NCI-H2196 (cell line): ENCODE measurements around the gene RABEP1.

Experiments
- DNase-seq: peaks from one replicate; lab custom pipeline; 2025; ENCODE audit not compliant: unreplicated experiment; lab: John Stamatoyannopoulos, UW

The RABEP1 gene

GRCh38 chr17:5355421-5356129, 73.5 kb downstream of the RABEP1 start:
- DNase-seq: no peak

GRCh38 chr17:5361426-5361825, 79.3 kb downstream of the RABEP1 start:
- no peak for DNase-seq

- no peak for DNase-seq
These were observed 80.2 kb downstream of the RABEP1 start for GRCh38 chr17:5362162-5362811.

DNA sequence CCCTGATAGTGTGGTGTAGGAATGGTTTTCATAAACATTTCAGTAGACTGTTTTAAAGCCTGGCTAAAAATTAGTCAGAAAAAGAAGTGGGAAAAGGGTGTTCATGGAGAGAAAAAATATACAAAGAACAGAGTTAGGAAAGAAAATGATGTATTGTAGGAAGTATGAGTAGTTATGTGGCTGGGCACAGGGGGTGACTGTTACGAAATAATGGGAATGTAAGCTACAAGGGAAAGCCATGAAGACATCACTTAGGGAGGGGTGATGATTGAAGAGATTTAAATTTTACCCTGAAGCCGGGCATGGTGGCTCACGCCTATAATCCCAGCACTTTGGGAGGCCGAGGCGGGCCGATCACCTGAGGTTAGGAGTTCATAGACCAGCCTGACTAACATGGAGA, 82.1 kb downstream of the RABEP1 start:
- no peak for DNase-seq

DNA sequence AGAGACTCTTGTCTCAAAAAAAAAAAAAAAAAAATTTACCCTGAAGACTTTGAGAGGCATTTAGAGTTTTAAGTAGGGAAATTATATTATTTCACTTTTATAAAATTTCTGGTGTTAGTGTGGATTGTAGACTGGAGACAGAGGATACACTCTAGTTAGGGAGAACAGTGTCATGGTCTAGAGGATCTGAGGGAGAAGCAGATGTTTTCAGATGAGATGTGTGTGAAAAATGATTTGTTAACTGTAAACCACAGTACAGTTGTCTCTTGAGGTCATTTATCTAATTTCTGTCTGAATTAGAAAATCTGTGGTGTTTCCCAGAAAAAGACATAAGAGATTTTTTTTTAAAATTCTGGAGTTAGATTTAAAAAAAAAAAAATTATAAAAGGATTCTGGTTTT, 82.6 kb downstream of the RABEP1 start:
- DNase-seq: no peak

- no peak for DNase-seq
These were observed 83.7 kb downstream of the RABEP1 start for GRCh38 chr17:5365831-5366230.

GRCh38 chr17:5370411-5370810, 88.3 kb downstream of the RABEP1 start:
- DNase-seq: no peak

- no peak for DNase-seq
These were observed 91.0 kb downstream of the RABEP1 start for GRCh38 chr17:5373112-5373511.

- DNase-seq: no peak
These were observed 96.6 kb downstream of the RABEP1 start for GRCh38 chr17:5378566-5379207.

GRCh38 chr17:5379351-5380107, 97.4 kb downstream of the RABEP1 start:
- DNase-seq: no peak

GRCh38 chr17:5380491-5381135, 98.5 kb downstream of the RABEP1 start:
- DNase-seq: no peak

DNA sequence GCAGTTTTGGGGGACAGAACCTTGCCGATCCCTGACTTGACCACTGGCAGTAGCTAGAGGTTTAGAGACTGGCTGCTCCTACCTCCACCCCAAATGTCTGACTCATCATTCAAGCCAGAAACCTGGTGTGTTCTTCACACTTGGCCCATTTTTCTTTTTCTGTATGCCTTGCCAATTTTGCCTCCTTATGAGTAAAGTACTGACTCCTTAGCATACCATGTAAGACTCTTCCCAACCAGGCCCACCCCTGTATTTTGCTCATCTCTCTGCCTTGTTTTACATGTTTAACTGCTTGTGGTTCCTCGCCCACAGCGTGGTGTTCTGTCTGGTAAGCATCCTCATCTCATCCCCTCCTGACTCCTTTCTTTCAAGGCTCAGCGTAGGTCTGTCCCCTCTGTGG, 99.5 kb downstream of the RABEP1 start:
- no peak for DNase-seq

DNA sequence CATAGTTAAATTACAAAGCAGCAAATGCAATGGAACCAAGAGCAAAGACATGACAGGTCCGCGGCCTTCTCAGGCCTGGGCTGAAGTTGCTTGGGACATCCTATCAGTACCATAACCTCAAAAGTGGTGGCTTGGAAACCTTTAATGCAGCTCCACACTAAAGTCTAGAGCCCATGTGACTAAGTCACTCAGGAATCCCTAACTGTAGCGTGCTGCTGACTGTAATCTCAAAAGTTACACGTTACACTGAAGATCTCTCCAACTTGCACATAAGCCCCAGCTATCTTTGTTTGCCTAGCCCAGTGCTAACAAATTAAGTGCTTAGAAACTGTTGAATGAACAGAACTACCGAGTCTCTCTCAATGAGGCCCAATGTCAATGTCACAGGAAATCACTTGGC, 109.6 kb downstream of the RABEP1 start:
- DNase-seq: no peak

DNA sequence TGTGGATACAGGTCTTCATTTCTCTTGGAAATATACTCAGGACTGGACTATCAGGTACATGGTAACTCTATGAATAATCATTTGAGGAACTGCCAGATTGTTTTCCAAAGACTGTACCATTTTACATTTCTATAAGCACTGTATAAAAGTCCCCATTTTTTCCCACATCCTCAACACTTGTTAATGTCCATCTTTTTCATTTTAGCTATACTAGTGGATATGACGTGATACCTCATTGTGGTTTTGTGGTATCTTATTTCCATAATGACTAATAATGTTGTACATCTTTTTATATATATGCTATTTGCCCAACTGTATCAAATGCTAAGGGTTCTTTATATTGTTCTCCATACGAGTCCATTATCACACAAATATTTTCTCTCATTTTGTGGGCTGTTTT, 114.5 kb downstream of the RABEP1 start:
- DNase-seq: no peak

- no peak for DNase-seq
These were observed 117.7 kb downstream of the RABEP1 start for GRCh38 chr17:5399767-5400166.

- DNase-seq: no peak
These were observed 123.3 kb downstream of the RABEP1 start for GRCh38 chr17:5405400-5405799.

DNA sequence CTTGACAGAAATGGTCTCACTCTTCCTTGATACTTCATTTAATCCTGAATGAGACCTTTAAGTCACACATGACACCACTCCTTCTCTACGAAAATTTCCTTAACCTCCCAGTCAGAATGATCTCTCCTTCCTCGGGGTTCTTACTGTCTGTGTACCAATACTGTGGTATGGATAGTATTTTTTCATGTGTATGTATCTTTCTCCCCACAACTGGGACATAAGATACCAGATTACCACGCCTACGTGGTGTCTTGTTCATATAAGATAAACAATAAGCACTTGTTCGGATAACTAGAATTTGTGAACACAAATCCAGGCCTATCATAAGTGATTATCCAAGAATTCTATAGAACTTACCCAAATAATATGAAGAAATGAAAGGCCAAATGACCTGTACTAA, 126.1 kb downstream of the RABEP1 start:
- DNase-seq: no peak

DNA sequence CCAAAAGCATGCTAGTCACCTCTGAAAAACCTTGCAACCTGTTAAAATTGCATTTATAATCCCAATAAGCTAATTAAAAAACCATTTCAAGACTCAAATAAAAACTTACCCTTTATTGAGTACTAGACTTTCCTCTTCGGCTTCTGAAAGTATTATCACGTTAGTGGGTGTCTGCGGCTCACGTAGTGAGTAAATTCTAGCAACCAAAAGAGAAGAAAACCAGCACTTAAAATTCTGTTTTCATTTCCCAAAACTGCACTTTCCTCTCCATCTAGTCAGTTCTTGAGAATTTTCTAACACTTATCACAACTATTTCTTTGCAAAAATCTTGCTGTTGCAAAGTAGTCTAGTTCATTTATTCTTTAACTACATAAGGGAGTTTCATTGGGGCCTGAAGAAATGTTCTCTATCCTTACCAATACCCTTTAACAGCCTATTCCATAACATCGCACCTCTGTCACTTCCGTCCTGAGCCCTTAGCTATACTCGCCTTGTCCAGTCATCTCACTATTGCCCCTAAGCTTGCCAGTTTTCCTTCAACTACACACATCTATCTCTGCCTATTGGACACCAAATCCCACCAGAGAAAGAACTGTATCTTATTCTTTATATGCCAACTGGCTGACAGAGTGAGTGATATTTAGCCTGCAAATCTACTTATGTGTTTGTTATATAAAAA, 128.6 kb downstream of the RABEP1 start:
- DNase-seq: no peak

DNA sequence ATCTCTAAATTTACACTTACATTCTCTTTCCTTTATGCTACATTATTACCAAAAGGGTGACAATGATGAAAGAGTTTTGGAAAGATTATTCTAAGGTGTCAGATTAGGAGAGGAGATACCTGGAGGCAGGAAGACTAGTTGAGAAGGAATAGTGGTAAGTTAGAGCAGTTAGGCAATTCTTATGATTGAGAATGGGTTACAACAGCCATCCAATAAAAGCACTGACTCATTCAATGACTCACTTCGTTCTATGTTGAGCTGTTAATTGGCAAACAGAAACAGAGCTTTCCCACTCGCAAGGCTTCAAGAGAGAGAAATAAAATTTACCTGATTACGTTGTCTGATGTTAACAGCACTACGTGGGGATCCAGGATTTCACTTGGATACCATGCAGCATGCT, 131.6 kb downstream of the RABEP1 start:
- DNase-seq: no peak

DNA sequence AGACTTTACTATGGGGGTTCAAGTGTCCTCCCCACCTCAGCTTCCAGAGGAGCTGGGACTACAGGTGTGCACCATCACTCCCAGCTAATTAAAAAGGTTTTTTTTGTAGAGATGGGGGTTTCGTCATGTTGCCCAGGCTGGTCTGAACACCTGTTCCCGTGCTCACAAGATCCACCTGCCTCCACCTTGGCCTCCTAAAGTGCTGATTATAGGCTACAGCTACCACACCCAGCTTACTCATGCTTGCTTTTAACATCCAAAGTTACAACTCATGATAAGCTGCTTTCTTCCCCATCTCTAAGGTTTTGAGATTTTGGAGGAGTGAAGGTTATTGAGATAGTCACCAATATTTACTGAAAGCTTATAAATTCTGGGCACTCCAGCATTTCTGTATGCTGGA, 134.8 kb downstream of the RABEP1 start:
- no peak for DNase-seq
